Liver (tissue), 3 donors: Measurements from ENCODE around the gene LARP7.

Experiments used
- ATF3 ChIP-seq: IDR thresholded peaks from 2 replicates; pipeline ENCODE4 v1.6.1; 2016; ENCODE audit warnings: antibody characterized with exemption
- CTCF ChIP-seq: fragments of 150-350 bp; IDR thresholded peaks from 2 replicates; pipeline ENCODE4 v1.5.1; 2017; ENCODE audit warnings: improper control_type of control experiment, low read depth, low read length; ENCODE audit not compliant: missing input control
- EGR1 ChIP-seq, 2 donors: IDR thresholded peaks; 2 replicates each; pipeline ENCODE4 v1.6.1; 2016 to 2018; ENCODE audit warnings: antibody characterized with exemption in 2 of 2, low read depth in 2 of 2
- GABPA ChIP-seq, 2 donors: IDR thresholded peaks in 1 of 2; conservative IDR thresholded peaks in 1 of 2; 2 replicates each; pipeline ENCODE4 v1.6.1; 2016; ENCODE audit warnings: antibody characterized with exemption in 2 of 2, mild to moderate bottlenecking in 1 of 2, moderate library complexity in 1 of 2
- MAX ChIP-seq: IDR thresholded peaks from 2 replicates; pipeline ENCODE4 v1.6.1; 2016; ENCODE audit warnings: antibody characterized with exemption
- RAD21 ChIP-seq, 2 donors: IDR thresholded peaks; 2 replicates each; pipeline ENCODE4 v1.6.1; 2016; ENCODE audit warnings: antibody characterized with exemption in 2 of 2, mild to moderate bottlenecking in 2 of 2
- REST ChIP-seq: IDR thresholded peaks from 2 replicates; pipeline ENCODE4 v1.6.1; 2016; ENCODE audit warnings: antibody characterized with exemption, mild to moderate bottlenecking
- TAF1 ChIP-seq: conservative IDR thresholded peaks from 2 replicates; pipeline ENCODE4 v1.6.1; 2016; ENCODE audit warnings: antibody characterized with exemption, mild to moderate bottlenecking
- donor health status: healthy.
- donor health status: healthy.

GRCh38 chr4:112664611-112665010, 27.7 kb downstream of the LARP7 start:
- TF ChIP-seq CTCF, result no peak
- TF ChIP-seq ATF3, result no peak
- no peak for TF ChIP-seq MAX
- TF ChIP-seq EGR1 (IDR thresholded peaks at IDR 0.05; ENCODE audit: low read depth in 2 of 2), result no peak
- no peak for TF ChIP-seq REST
- TF ChIP-seq GABPA (IDR thresholded peaks at IDR 0.05 in 1 of 2, conservative IDR thresholded peaks at IDR 0.05 in 1 of 2), result no peak
- no peak for TF ChIP-seq RAD21 (IDR thresholded peaks at IDR 0.05)
- TF ChIP-seq TAF1, result no peak
